CD14-positive monocyte (primary cell): Measurements from ENCODE around the gene CRYBG3. TPM values are rescaled to one million over a fixed set of nuclear protein-coding genes. Genes with fewer than 3 reads are reported as not detected.

Experiments
- DNase-seq, 3 donors: peaks; one replicate each; pipeline ENCODE4 v3.0.0-alpha.2; 2011 to 2022
- H2AFZ ChIP-seq: 2 replicates; pipeline ENCODE4 v1.6.0; 2012; ENCODE audit warnings: mild to moderate bottlenecking, low read depth, low read length, inconsistent platforms; ENCODE audit not compliant: insufficient read depth, poor library complexity, severe bottlenecking
- H3K27ac ChIP-seq, 2 donors: 1 replicate in 1 of 2; 2 replicates in 1 of 2; pipeline ENCODE4 v1.5.1; 2012 to 2013; ENCODE audit warnings: low read length in 2 of 2, control low read depth in 1 of 2, inconsistent platforms in 1 of 2, low read depth in 1 of 2, mild to moderate bottlenecking in 1 of 2
- H3K27me3 ChIP-seq, 2 donors: one replicate each; pipeline versions ENCODE4 v1.6.0 to v1.6.1; 2011 to 2013; ENCODE audit warnings: low read length in 2 of 2; ENCODE audit not compliant: control insufficient read depth in 2 of 2, insufficient read depth in 2 of 2
- H3K36me3 ChIP-seq, 2 donors: replicated peaks in 1 of 2; 1 replicate in 1 of 2; 2 replicates in 1 of 2; pipeline versions ENCODE4 v1.5.1 to v1.6.1; 2012 to 2013; ENCODE audit warnings: low read length in 2 of 2, control low read depth in 1 of 2, inconsistent platforms in 1 of 2, mild to moderate bottlenecking in 1 of 2; ENCODE audit not compliant: insufficient read depth in 2 of 2, control insufficient read depth in 1 of 2
- H3K4me1 ChIP-seq, 2 donors: 1 replicate in 1 of 2; 2 replicates in 1 of 2; pipeline versions ENCODE4 v1.5.1 to v1.6.1; 2012 to 2013; ENCODE audit warnings: low read length in 2 of 2, control low read depth in 1 of 2, inconsistent platforms in 1 of 2, mild to moderate bottlenecking in 1 of 2, moderate library complexity in 1 of 2; ENCODE audit not compliant: insufficient read depth in 2 of 2, control insufficient read depth in 1 of 2
- H3K4me2 ChIP-seq: replicated peaks from 2 replicates; pipeline ENCODE3; 2012; ENCODE audit warnings: low read length, moderate library complexity, mild to moderate bottlenecking; ENCODE audit not compliant: poor library complexity, severe bottlenecking; ENCODE audit errors: extremely low read depth
- H3K4me3 ChIP-seq, 3 experiments: fragments of 200-600 bp in 1 of 3; sonication (generic) in 1 of 3; replicated peaks in 1 of 3; 1 replicate in 2 of 3; 2 replicates in 1 of 3; pipeline ENCODE4 v1.5.1; 2011 to 2013; ENCODE audit warnings: low read length in 3 of 3, mild to moderate bottlenecking in 3 of 3, control low read depth in 2 of 3, low read depth in 2 of 3, inconsistent platforms in 1 of 3, moderate library complexity in 1 of 3
- H3K79me2 ChIP-seq: 2 replicates; pipeline ENCODE4 v1.6.0; 2012; ENCODE audit warnings: mild to moderate bottlenecking, control low read depth, inconsistent platforms, low read length, moderate library complexity; ENCODE audit not compliant: insufficient read depth
- H3K9ac ChIP-seq: 2 replicates; pipeline ENCODE4 v1.6.0; 2017; ENCODE audit warnings: low read length, mild to moderate bottlenecking; ENCODE audit not compliant: insufficient read depth, poor library complexity, severe bottlenecking
- H3K9me3 ChIP-seq, 2 donors: replicated peaks in 1 of 2; 1 replicate in 1 of 2; 2 replicates in 1 of 2; pipeline versions ENCODE4 v1.5.1 to v1.6.1; 2012 to 2013; ENCODE audit warnings: low read length in 2 of 2, control low read depth in 1 of 2; ENCODE audit not compliant: control insufficient read depth in 1 of 2, insufficient read depth in 1 of 2
- H4K20me1 ChIP-seq: 2 replicates; pipeline ENCODE4 v1.6.0; 2012; ENCODE audit warnings: mild to moderate bottlenecking, low read length, control low read depth, moderate library complexity; ENCODE audit not compliant: insufficient read depth
- H3K27ac Mint-ChIP-seq, 7 donors: one replicate each; pipeline ENCODE4 v1.8.0; 2020; ENCODE audit warnings: mild to moderate bottlenecking in 7 of 7, mixed read lengths in 7 of 7, moderate library complexity in 6 of 7, inconsistent platforms in 2 of 7
- H3K27me3 Mint-ChIP-seq, 3 donors: one replicate each; pipeline ENCODE4 v1.8.0; 2021 to 2022; ENCODE audit warnings: low read depth in 3 of 3, mild to moderate bottlenecking in 3 of 3, mixed read lengths in 3 of 3, moderate library complexity in 3 of 3, inconsistent platforms in 1 of 3
- H3K36me3 Mint-ChIP-seq, 2 donors: one replicate each; pipeline ENCODE4 v1.8.0; 2020; ENCODE audit warnings: mixed read lengths in 2 of 2, inconsistent platforms in 1 of 2, mild to moderate bottlenecking in 1 of 2
- H3K4me1 Mint-ChIP-seq: one replicate; pipeline ENCODE4 v1.8.0; 2020; ENCODE audit warnings: mild to moderate bottlenecking, mixed read lengths
- H3K4me3 Mint-ChIP-seq, 2 donors: one replicate each; pipeline ENCODE4 v1.8.0; 2020; ENCODE audit warnings: mild to moderate bottlenecking in 2 of 2, mixed read lengths in 2 of 2, moderate library complexity in 1 of 2
- H3K9me3 Mint-ChIP-seq, 7 donors: one replicate each; pipeline ENCODE4 v1.8.0; 2020 to 2022; ENCODE audit warnings: mixed read lengths in 7 of 7, mild to moderate bottlenecking in 6 of 7, moderate library complexity in 6 of 7, inconsistent platforms in 2 of 7
- WGBS: methylation state at CpG from one replicate; pipeline ENCODE4 v1.1.5; 2013; ENCODE audit warnings: missing lambda C conversion rate; ENCODE audit not compliant: insufficient coverage; 5-methylcytosine and 5-hydroxymethylcytosine counted together
- intact Hi-C, 2 donors: fragments of 100-400 bp; cut with micrococcal nuclease; formaldehyde crosslinking; loops; one replicate each; pipeline versions ENCODE4 v1.15.0 to v1.15.1; 2023
- polyA plus RNA-seq, 3 donors: library from polyadenylated mRNA; depleted of rRNA in 1 of 3; unstranded in 2 of 3; stranded (reverse) in 1 of 3; fragments of 300-500 nt in 2 of 3; fragments of >200 nt in 1 of 3; fragmentation: Illumina TruSeq in 2 of 3; gene quantifications; 1 replicate in 2 of 3; 2 replicates in 1 of 3; pipeline ENCODE4 v1.2.3, GENCODE V29; 2012 to 2021
- TF ChIP-seq, protein P1 (sequence below): fragments of 200-600 bp; IDR thresholded peaks from one replicate; pipeline ENCODE4 v1.8.0; 2022; ENCODE audit warnings: antibody characterized with exemption, mild to moderate bottlenecking

Gene CRYBG3
- polyA plus RNA-seq, 3 donors: 2.3 to 6.8 (median 5.3) TPM

DNA sequence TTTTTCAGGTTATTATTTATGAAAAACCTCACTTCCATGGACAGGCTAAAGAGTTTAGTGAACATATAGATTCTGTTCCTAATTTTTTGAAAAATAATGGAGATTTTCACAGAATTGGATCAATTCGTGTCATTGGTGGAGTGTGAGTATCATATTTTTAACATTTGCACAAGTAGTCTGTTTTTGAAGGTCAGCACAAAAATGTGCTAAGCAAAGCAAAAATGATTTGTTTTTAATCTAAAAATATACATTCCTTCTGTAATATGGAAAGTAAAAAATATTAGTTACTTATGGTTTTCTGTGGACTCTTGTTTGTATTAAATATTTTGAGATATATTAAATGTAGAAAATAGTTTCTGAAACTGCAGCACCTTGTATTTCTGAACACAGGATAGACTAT lies 71.0 kb downstream of the CRYBG3 start:
- H3K27ac ChIP-seq: no peak overlapping the region
- peaks cover 33 to 91% of the 10 kb centered on the region in 2 donors for H3K36me3 ChIP-seq
- H3K4me3 ChIP-seq: no peak overlapping the region
- no peaks in the 10 kb centered on the region for H3K9me3 ChIP-seq
- Mint-ChIP-seq H3K36me3 (peaks cover 55 to 63% of the 10 kb centered on the region in 2 donors), H3K4me1 (no peaks in the 10 kb centered on the region), H3K9me3 (no peaks in the 10 kb centered on the region), H3K27me3 (peaks cover 0 to 1% (median 0%) of the 10 kb centered on the region in 3 donors), H3K4me3 (no peak overlapping the region), H3K27ac (no peak overlapping the region)
- H3K4me2 ChIP-seq: no peak overlapping the region
- no peak overlapping the region for H2AFZ ChIP-seq
- WGBS: no CpG with 5 or more reads among the region's 1 CpG
- TF ChIP-seq, protein P1, sequence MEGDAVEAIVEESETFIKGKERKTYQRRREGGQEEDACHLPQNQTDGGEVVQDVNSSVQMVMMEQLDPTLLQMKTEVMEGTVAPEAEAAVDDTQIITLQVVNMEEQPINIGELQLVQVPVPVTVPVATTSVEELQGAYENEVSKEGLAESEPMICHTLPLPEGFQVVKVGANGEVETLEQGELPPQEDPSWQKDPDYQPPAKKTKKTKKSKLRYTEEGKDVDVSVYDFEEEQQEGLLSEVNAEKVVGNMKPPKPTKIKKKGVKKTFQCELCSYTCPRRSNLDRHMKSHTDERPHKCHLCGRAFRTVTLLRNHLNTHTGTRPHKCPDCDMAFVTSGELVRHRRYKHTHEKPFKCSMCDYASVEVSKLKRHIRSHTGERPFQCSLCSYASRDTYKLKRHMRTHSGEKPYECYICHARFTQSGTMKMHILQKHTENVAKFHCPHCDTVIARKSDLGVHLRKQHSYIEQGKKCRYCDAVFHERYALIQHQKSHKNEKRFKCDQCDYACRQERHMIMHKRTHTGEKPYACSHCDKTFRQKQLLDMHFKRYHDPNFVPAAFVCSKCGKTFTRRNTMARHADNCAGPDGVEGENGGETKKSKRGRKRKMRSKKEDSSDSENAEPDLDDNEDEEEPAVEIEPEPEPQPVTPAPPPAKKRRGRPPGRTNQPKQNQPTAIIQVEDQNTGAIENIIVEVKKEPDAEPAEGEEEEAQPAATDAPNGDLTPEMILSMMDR: no peak
- H3K79me2 ChIP-seq: no peaks in the 10 kb centered on the region
- intact Hi-C loops: no loop called here
- DNase-seq: no peak
- no peaks in the 10 kb centered on the region for H3K27me3 ChIP-seq
- H3K4me1 ChIP-seq: no peaks in the 10 kb centered on the region
- no peaks in the 10 kb centered on the region for H4K20me1 ChIP-seq
- H3K9ac ChIP-seq: no peak overlapping the region

DNA sequence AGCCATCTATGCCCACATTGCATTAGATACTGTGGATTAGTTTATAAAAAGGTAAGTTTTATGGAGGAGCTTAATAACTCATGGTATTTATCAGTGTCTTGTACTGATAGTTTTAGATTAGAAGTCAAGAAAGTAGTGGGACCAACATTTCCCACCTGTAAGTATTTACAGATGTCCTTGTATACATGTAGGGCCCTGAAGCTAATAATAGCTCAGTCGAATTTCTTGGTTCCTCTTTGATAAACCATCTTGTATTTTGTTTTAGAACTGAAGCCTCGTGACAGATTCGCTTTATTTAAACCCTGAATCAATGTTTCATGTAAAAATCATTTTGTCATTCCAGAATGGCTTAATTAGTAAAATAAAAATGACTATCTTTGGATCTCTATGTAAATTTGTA lies 73.4 kb downstream of the CRYBG3 start:
- TF ChIP-seq, protein P1: no peak
- H3K27ac ChIP-seq: no peak overlapping the region
- H3K4me3 ChIP-seq: no peak overlapping the region
- peaks cover 28 to 86% of the 10 kb centered on the region in 2 donors for H3K36me3 ChIP-seq
- intact Hi-C loops: no loop called here
- Mint-ChIP-seq H3K9me3 (no peaks in the 10 kb centered on the region), H3K27me3 (peaks cover 0 to 1% (median 0%) of the 10 kb centered on the region in 3 donors), H3K36me3 (peaks cover 44 to 54% of the 10 kb centered on the region in 2 donors), H3K4me1 (no peaks in the 10 kb centered on the region), H3K4me3 (no peak overlapping the region), H3K27ac (no peak overlapping the region)
- no peak overlapping the region for H2AFZ ChIP-seq
- WGBS: no CpG with 5 or more reads among the region's 3 CpGs
- H4K20me1 ChIP-seq: no peaks in the 10 kb centered on the region
- H3K9ac ChIP-seq: no peak overlapping the region
- no peaks in the 10 kb centered on the region for H3K79me2 ChIP-seq
- no peak overlapping the region for H3K4me2 ChIP-seq
- no peaks in the 10 kb centered on the region for H3K27me3 ChIP-seq
- no peaks in the 10 kb centered on the region for H3K9me3 ChIP-seq
- H3K4me1 ChIP-seq: no peaks in the 10 kb centered on the region
- no peak for DNase-seq
